ENCODE data around the gene CTIF. TPM values are rescaled to one million over a fixed set of nuclear protein-coding genes. Genes with fewer than 3 reads are reported as not detected.
A peak's percentile ranks its signal among the peaks of the same experiment; 100 is the strongest.

The CTIF gene
- total RNA-seq, 1 experiment from 2014 or later: 95.8 TPM

- H3K4me1 Mint-ChIP-seq (ENCODE audit: insufficient read depth, unreplicated experiment): peaks cover 40% of the 10 kb centered on the region
- DNase-seq (ENCODE audit: unreplicated experiment): no peak
- BruUV-seq (replicated peaks): no TSS peak
- no peaks in the 10 kb centered on the region for H3K9me3 Mint-ChIP-seq (ENCODE audit: unreplicated experiment)
- POLR2A ChIA-PET: interaction anchor here (0.9 to 2.0 kb wide), 2 partner anchors 18 to 120 kb away, joined by 3 to 8 read pairs; no protein-coding TSS in a partner anchor
- TF ChIP-seq, protein P1, sequence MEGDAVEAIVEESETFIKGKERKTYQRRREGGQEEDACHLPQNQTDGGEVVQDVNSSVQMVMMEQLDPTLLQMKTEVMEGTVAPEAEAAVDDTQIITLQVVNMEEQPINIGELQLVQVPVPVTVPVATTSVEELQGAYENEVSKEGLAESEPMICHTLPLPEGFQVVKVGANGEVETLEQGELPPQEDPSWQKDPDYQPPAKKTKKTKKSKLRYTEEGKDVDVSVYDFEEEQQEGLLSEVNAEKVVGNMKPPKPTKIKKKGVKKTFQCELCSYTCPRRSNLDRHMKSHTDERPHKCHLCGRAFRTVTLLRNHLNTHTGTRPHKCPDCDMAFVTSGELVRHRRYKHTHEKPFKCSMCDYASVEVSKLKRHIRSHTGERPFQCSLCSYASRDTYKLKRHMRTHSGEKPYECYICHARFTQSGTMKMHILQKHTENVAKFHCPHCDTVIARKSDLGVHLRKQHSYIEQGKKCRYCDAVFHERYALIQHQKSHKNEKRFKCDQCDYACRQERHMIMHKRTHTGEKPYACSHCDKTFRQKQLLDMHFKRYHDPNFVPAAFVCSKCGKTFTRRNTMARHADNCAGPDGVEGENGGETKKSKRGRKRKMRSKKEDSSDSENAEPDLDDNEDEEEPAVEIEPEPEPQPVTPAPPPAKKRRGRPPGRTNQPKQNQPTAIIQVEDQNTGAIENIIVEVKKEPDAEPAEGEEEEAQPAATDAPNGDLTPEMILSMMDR (IDR thresholded peaks at IDR 0.05; ENCODE audit: unreplicated experiment): no peak
- H3K36me3 Mint-ChIP-seq (ENCODE audit: insufficient read depth, unreplicated experiment): peaks cover 31% of the 10 kb centered on the region
- H3K27me3 Mint-ChIP-seq (ENCODE audit: insufficient read depth, unreplicated experiment): no peaks in the 10 kb centered on the region
- CTCF ChIA-PET: interaction anchor here (0.6 to 1.9 kb wide), 3 partner anchors 22 to 562 kb away, joined by 3 to 5 read pairs (median 4); no protein-coding TSS in a partner anchor
- H3K4me3 Mint-ChIP-seq (ENCODE audit: unreplicated experiment): peak overlapping the region; percentile 67
- intact Hi-C loops (cut with micrococcal nuclease): loop anchor here (5.0 kb wide), 2 partner anchors 55 to 155 kb away; no protein-coding TSS in a partner anchor
- peak overlapping the region; percentile 88 for H3K27ac Mint-ChIP-seq (ENCODE audit: low read depth, unreplicated experiment)
Observed at GRCh38 chr18:48831802-48832201, 293.0 kb downstream of the CTIF start.

DNA sequence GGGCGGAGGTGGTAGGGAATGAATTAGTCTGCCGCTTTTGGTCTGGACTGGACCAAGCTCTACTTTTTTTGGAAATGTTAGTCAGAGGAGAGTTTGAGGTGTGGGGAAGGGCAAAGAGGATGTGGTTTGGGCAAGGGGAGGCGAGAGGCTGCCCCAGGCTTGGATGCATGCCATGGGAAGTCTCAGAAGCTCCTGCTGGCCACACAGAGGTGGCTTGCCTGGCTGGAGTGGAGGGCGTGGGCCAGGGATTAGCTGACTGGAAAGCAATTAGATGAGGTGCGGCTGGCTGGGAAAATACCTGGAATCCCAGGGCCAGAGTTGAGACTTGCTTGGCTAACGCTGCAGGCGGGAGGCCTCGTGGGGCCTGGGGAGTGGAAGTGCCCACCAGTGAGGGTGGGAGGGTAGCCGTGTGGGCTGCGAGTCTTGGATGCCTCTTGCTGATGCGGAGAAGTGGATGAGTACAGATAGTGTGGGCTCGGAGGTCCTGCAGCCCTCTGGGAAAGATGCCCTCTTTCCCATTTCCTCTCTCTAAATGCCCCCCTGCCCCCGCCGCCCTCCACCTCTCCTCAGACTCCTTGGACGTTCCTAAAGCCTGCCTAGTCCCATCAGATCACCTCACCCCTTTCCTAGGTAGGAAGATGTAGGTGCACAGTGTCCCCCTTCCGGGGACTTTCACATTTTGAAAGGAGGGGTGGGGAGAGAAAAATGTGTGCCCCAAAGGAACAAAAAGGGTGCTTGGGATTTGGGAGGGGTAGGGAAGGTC is 294.3 kb downstream of the CTIF start:
- Mint-ChIP-seq H3K4me1 (ENCODE audit: insufficient read depth, unreplicated experiment) (peaks cover 45% of the 10 kb centered on the region), H3K36me3 (ENCODE audit: insufficient read depth, unreplicated experiment) (peaks cover 29% of the 10 kb centered on the region), H3K27ac (ENCODE audit: low read depth, unreplicated experiment) (peak overlapping the region; percentile 88), H3K27me3 (ENCODE audit: insufficient read depth, unreplicated experiment) (no peaks in the 10 kb centered on the region), H3K4me3 (ENCODE audit: unreplicated experiment) (peak overlapping the region; percentile 67), H3K9me3 (ENCODE audit: unreplicated experiment) (no peaks in the 10 kb centered on the region)
- peak; percentile 98 for DNase-seq (ENCODE audit: unreplicated experiment)
- TF ChIP-seq, protein P1 (IDR thresholded peaks at IDR 0.05; ENCODE audit: unreplicated experiment): no peak
- intact Hi-C loops (cut with micrococcal nuclease): loop anchor here (5.0 kb wide), 2 partner anchors 56 to 156 kb away; no protein-coding TSS in a partner anchor
- CTCF ChIA-PET: interaction anchor here (0.6 to 1.9 kb wide), 5 partner anchors 23 to 621 kb away, joined by 3 to 5 read pairs (median 4); no protein-coding TSS in a partner anchor
- POLR2A ChIA-PET: interaction anchor here (0.6 to 2.0 kb wide), 9 partner anchors 8 to 627 kb away, joined by 3 to 9 read pairs (median 3); partner anchors contain the start of gene DYM
- BruUV-seq (replicated peaks): no TSS peak

DNA sequence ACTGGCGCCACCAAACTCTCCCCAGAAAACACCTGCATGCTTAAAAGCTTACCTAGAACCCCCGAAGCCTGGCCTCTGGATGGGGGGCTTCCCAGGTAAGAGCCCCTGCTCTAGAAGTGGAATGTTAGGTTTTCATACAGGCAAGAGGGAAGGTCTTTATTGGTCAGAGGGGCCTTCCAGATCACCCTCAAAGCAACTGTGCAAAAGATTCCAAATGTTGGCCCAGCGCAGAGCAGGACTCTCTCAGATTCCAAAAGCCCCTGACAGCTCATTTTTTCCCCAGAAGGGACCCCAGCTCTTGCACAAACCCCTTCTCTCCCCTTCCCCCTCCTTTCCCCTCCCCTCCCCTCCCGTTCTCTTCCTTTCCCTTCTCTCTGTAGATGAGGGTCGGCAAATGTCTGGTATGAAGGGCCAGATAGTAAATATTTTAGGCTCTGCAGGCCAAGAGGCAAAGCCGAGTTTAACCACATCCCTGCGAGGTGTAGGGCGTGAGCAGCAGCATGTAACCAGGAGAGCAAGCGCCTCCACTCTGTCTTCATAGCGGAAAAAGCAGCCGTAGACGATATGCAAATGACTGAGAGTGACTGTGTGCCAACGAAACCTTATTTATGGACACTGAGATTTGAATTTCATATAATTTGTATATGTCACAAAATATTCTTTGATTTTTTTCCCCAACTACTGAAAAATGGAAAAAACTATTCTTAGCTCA is 295.0 kb downstream of the CTIF start:
- TF ChIP-seq, protein P1 (IDR thresholded peaks at IDR 0.05; ENCODE audit: unreplicated experiment): no peak
- H3K4me1 Mint-ChIP-seq (ENCODE audit: insufficient read depth, unreplicated experiment): peaks cover 50% of the 10 kb centered on the region
- peak; percentile 69 for DNase-seq (ENCODE audit: unreplicated experiment)
- H3K27ac Mint-ChIP-seq (ENCODE audit: low read depth, unreplicated experiment): peak overlapping the region; percentile 88
- POLR2A ChIA-PET: interaction anchor here (0.6 to 2.0 kb wide), 5 partner anchors 20 to 256 kb away, joined by 3 to 9 read pairs (median 4); no protein-coding TSS in a partner anchor
- CTCF ChIA-PET: interaction anchor here (0.6 to 1.9 kb wide), 4 partner anchors 24 to 344 kb away, joined by 3 to 5 read pairs (median 4); no protein-coding TSS in a partner anchor
- intact Hi-C loops (cut with micrococcal nuclease): loop anchor here (1.0 to 5.0 kb wide), 3 partner anchors 57 to 157 kb away; no protein-coding TSS in a partner anchor
- no peaks in the 10 kb centered on the region for H3K9me3 Mint-ChIP-seq (ENCODE audit: unreplicated experiment)
- H3K27me3 Mint-ChIP-seq (ENCODE audit: insufficient read depth, unreplicated experiment): no peaks in the 10 kb centered on the region
- H3K4me3 Mint-ChIP-seq (ENCODE audit: unreplicated experiment): peak overlapping the region; percentile 67
- peaks cover 21% of the 10 kb centered on the region for H3K36me3 Mint-ChIP-seq (ENCODE audit: insufficient read depth, unreplicated experiment)
- TSS peak; percentile 76 for BruUV-seq (replicated peaks)

All from MCF 10A (cell line).